SK-N-SH treated with all-trans-retinoic acid at 6 μM for 48 hours (cell line): ENCODE results near the gene BPHL.

Source experiments
- ATAC-seq: fragments of 200-7000 bp; cut with Tn5 transposase; 3 replicates; pipeline ENCODE4 v1.9.1; 2020; ENCODE audit warnings: mild to moderate bottlenecking, moderate library complexity
- ARNTL ChIP-seq: fragments of 450-650 bp; formaldehyde crosslinking; IDR thresholded peaks from 2 replicates; pipeline ENCODE4 v1.5.0; 2020; ENCODE audit warnings: low read depth, mild to moderate bottlenecking, moderate library complexity, borderline replicate concordance
- BACH2 ChIP-seq: fragments of 250-450 bp; sonication (Bioruptor Pico); IDR thresholded peaks from 2 replicates; pipeline ENCODE4 v1.9.0; 2021; ENCODE audit warnings: mild to moderate bottlenecking, borderline replicate concordance
- CREB5 ChIP-seq: fragments of 250-450 bp; sonication (Bioruptor Pico); IDR thresholded peaks from 2 replicates; pipeline ENCODE4 v1.5.1; 2020; ENCODE audit warnings: low read depth, mild to moderate bottlenecking, moderate library complexity
- CSDC2 ChIP-seq: fragments of 250-450 bp; sonication (Bioruptor Pico); IDR thresholded peaks from 2 replicates; pipeline ENCODE4 v1.5.0; 2020; ENCODE audit warnings: mild to moderate bottlenecking, moderate library complexity
- ESRRG ChIP-seq: fragments of 250-450 bp; sonication (Bioruptor Pico); IDR thresholded peaks from 2 replicates; pipeline ENCODE4 v1.6.1; 2021; ENCODE audit warnings: mild to moderate bottlenecking
- GLIS3 ChIP-seq: fragments of 250-450 bp; sonication (Bioruptor Pico); IDR thresholded peaks from 2 replicates; pipeline ENCODE4 v1.5.0; 2020; ENCODE audit warnings: mild to moderate bottlenecking, moderate library complexity
- ISL1 ChIP-seq: fragments of 250-450 bp; sonication (Bioruptor Pico); IDR thresholded peaks from 2 replicates; pipeline ENCODE4 v2.1.2; 2022; ENCODE audit warnings: mild to moderate bottlenecking, moderate library complexity
- OSR1 ChIP-seq: fragments of 250-450 bp; sonication (Bioruptor Pico); IDR thresholded peaks from 2 replicates; pipeline ENCODE4 v1.8.0; 2022; ENCODE audit warnings: moderate library complexity, mild to moderate bottlenecking, inconsistent platforms
- PATZ1 ChIP-seq: fragments of 250-450 bp; sonication (Bioruptor Pico); IDR thresholded peaks from 2 replicates; pipeline ENCODE4 v1.8.0; 2020; ENCODE audit warnings: mild to moderate bottlenecking, moderate library complexity, borderline replicate concordance
- POU6F1 ChIP-seq: fragments of 250-450 bp; sonication (Bioruptor Pico); IDR thresholded peaks from 2 replicates; pipeline ENCODE4 v1.8.0; 2021; ENCODE audit warnings: low read depth, mild to moderate bottlenecking, moderate library complexity, borderline replicate concordance
- PPARA ChIP-seq: fragments of 250-450 bp; sonication (Bioruptor Pico); IDR thresholded peaks from 2 replicates; pipeline ENCODE4 v1.5.0; 2020; ENCODE audit warnings: mild to moderate bottlenecking, borderline replicate concordance
- RARB ChIP-seq: fragments of 250-450 bp; sonication (Bioruptor Pico); IDR thresholded peaks from 2 replicates; pipeline ENCODE4 v1.8.0; 2021; ENCODE audit warnings: mild to moderate bottlenecking, moderate library complexity
- SNAI2 ChIP-seq: fragments of 250-450 bp; sonication (Bioruptor Pico); IDR thresholded peaks from 2 replicates; pipeline ENCODE4 v1.5.0; 2020; ENCODE audit warnings: mild to moderate bottlenecking, moderate library complexity
- TCF4 ChIP-seq: fragments of 250-450 bp; sonication (Bioruptor Pico); IDR thresholded peaks from 2 replicates; pipeline ENCODE4 v1.8.0; 2021; ENCODE audit warnings: mild to moderate bottlenecking, moderate library complexity, borderline replicate concordance
- TOX ChIP-seq: fragments of 250-450 bp; sonication (Bioruptor Pico); IDR thresholded peaks from 2 replicates; pipeline ENCODE4 v1.8.0; 2021; ENCODE audit warnings: mild to moderate bottlenecking, moderate library complexity, borderline replicate concordance
- ZC3H10 ChIP-seq: fragments of 250-450 bp; sonication (Bioruptor Pico); IDR thresholded peaks from 2 replicates; pipeline ENCODE4 v1.5.1; 2021; ENCODE audit warnings: mild to moderate bottlenecking, moderate library complexity
- ZFP3 ChIP-seq: fragments of 250-450 bp; sonication (Bioruptor Pico); IDR thresholded peaks from 2 replicates; pipeline ENCODE4 v1.5.0; 2020; ENCODE audit warnings: mild to moderate bottlenecking, moderate library complexity
- ZFP30 ChIP-seq: fragments of 450-650 bp; formaldehyde crosslinking; IDR thresholded peaks from 2 replicates; pipeline ENCODE4 v1.5.0; 2022; ENCODE audit warnings: mild to moderate bottlenecking, moderate library complexity
- ZNF565 ChIP-seq: fragments of 450-650 bp; formaldehyde crosslinking; conservative IDR thresholded peaks from 2 replicates; pipeline ENCODE4 v1.5.0; 2020; ENCODE audit warnings: low read depth, mild to moderate bottlenecking, moderate library complexity
- ZNF70 ChIP-seq: fragments of 450-650 bp; formaldehyde crosslinking; IDR thresholded peaks from 2 replicates; pipeline ENCODE4 v1.5.0; 2020; ENCODE audit warnings: mild to moderate bottlenecking, moderate library complexity
- ZNF8 ChIP-seq: fragments of 450-650 bp; formaldehyde crosslinking; IDR thresholded peaks from 2 replicates; pipeline ENCODE4 v1.5.0; 2020; ENCODE audit warnings: mild to moderate bottlenecking, moderate library complexity
- TF ChIP-seq, protein P1 (sequence below): fragments of 250-450 bp; sonication (Bioruptor Pico); IDR thresholded peaks from 2 replicates; pipeline ENCODE4 v1.5.1; 2021; ENCODE audit warnings: mild to moderate bottlenecking, moderate library complexity

BPHL gene

DNA sequence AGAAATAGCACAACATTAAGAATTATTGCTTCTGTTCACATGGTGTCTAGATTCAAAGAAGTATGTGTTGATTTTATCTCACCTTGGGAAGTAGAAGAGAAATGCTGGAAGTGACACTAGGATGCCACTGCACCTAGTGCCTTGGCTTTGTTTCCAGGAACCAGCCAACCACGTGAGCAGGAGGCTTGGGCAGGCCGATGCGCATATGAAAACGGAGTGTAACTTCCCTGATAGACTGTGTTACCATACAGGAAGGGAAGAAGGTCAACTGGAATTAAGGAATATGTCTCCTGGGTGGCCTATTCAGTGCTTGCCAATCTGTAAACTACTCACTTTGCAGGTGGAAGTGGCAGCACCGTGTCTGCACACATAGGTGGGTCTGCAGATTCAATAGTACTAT lies 80.9 kb downstream of the BPHL start:
- no peak for ATAC-seq
- TF ChIP-seq GLIS3 (CRISPR knock-in tag) (no peak), CSDC2 (CRISPR knock-in tag) (no peak), POU6F1 (CRISPR knock-in tag) (no peak), ZFP30 (CRISPR knock-in tag) (no peak), ZNF565 (CRISPR knock-in tag) (no peak), ZNF70 (CRISPR knock-in tag) (no peak), TCF4 (no peak), ZC3H10 (no peak), CREB5 (CRISPR knock-in tag) (no peak), PPARA (CRISPR knock-in tag) (no peak), ZFP3 (CRISPR knock-in tag) (no peak), OSR1 (CRISPR knock-in tag) (no peak)

DNA sequence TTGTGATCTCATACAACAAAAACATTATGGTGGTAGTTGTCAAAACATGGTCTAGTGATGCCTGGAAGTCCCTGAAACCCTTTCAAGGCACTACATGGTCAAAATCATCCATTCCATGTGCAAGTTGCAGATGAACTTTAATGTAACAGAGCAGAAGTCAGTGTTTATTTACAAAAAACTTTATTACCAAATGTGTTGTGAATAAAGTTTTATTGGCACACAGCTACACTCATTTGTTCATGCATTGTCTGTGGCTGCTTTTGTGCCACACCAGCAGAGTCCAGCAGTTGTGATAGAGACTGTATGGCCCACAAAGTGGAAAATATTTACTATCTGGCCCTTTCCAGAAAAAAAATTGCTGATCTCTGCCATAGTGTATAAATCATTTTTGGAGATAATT lies 82.2 kb downstream of the BPHL start:
- no peak for TF ChIP-seq ZNF565 (CRISPR knock-in tag)
- TF ChIP-seq ZNF8 (CRISPR knock-in tag) = no peak
- TF ChIP-seq RARB (CRISPR knock-in tag) = no peak
- TF ChIP-seq GLIS3 (CRISPR knock-in tag) = no peak
- no peak for TF ChIP-seq PATZ1
- no peak for TF ChIP-seq ZFP30 (CRISPR knock-in tag)
- TF ChIP-seq BACH2 (CRISPR knock-in tag) = no peak
- TF ChIP-seq CREB5 (CRISPR knock-in tag) = no peak
- no peak for TF ChIP-seq ZFP3 (CRISPR knock-in tag)
- no peak for TF ChIP-seq PPARA (CRISPR knock-in tag)
- TF ChIP-seq ZC3H10 = no peak
- TF ChIP-seq ZNF70 (CRISPR knock-in tag) = no peak
- TF ChIP-seq CSDC2 (CRISPR knock-in tag) = no peak
- TF ChIP-seq POU6F1 (CRISPR knock-in tag) = no peak
- TF ChIP-seq, protein P1, sequence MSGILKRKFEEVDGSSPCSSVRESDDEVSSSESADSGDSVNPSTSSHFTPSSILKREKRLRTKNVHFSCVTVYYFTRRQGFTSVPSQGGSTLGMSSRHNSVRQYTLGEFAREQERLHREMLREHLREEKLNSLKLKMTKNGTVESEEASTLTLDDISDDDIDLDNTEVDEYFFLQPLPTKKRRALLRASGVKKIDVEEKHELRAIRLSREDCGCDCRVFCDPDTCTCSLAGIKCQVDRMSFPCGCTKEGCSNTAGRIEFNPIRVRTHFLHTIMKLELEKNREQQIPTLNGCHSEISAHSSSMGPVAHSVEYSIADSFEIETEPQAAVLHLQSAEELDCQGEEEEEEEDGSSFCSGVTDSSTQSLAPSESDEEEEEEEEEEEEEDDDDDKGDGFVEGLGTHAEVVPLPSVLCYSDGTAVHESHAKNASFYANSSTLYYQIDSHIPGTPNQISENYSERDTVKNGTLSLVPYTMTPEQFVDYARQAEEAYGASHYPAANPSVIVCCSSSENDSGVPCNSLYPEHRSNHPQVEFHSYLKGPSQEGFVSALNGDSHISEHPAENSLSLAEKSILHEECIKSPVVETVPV (CRISPR knock-in tag) = no peak
- no peak for TF ChIP-seq TOX (CRISPR knock-in tag)
- TF ChIP-seq, all 23 proteins: peak for 0
- ATAC-seq = no peak

DNA sequence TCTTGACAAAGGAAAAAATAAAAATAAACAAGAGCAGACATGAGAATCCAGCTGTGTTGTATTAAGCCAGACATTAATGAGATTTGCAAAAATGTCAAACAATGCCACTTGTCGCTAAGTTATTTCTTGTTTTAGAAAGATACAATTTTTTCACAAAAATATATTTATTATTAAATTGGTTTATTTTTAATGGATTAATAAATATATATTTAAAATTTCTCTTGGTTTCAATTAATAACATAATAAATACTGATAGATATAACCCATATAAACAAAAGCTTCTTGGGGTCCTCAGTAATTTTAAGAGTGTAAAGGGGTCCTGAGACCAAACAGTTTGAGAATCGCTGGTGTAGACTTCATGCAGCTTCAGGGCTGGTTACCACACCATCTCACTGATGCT lies 82.9 kb downstream of the BPHL start:
- ATAC-seq = no peak
- TF ChIP-seq ZNF8 (CRISPR knock-in tag) (no peak), ARNTL (CRISPR knock-in tag) (no peak), PATZ1 (no peak), TOX (CRISPR knock-in tag) (no peak), OSR1 (CRISPR knock-in tag) (no peak), ZFP3 (CRISPR knock-in tag) (no peak), ZFP30 (CRISPR knock-in tag) (no peak), GLIS3 (CRISPR knock-in tag) (no peak), CREB5 (CRISPR knock-in tag) (no peak), RARB (CRISPR knock-in tag) (no peak), TCF4 (no peak), ESRRG (CRISPR knock-in tag) (no peak), ZNF565 (CRISPR knock-in tag) (no peak), BACH2 (CRISPR knock-in tag) (no peak), SNAI2 (CRISPR knock-in tag) (no peak), PPARA (CRISPR knock-in tag) (no peak), CSDC2 (CRISPR knock-in tag) (no peak), ZC3H10 (no peak), ISL1 (no peak)
